OCI-LY7 (cell line): ENCODE results near the gene DCLK3.

Source experiments
- CTCF ChIP-seq: fragments of 200-600 bp; sonication (generic); conservative IDR thresholded peaks from 2 replicates; pipeline ENCODE4 v1.5.1; 2014; ENCODE audit warnings: mild to moderate bottlenecking, antibody characterized with exemption, low read length, moderate library complexity, mixed read lengths
- EZH2phosphoT487 ChIP-seq: fragments of 200-600 bp; sonication (generic); IDR thresholded peaks from 2 replicates; pipeline ENCODE4 v1.6.1; 2018; ENCODE audit warnings: low read depth, borderline replicate concordance, mild to moderate bottlenecking, mixed run types, antibody characterized with exemption, low read length, moderate library complexity, mixed read lengths

- TF ChIP-seq CTCF, result no peak
- no peak for TF ChIP-seq EZH2phosphoT487
Measured at GRCh38 chr3:36697229-36698001, 66.9 kb downstream of the DCLK3 start.
